Neural cell (in vitro differentiated cells): ENCODE results near the gene PF4V1. TPM values are rescaled to one million over a fixed set of nuclear protein-coding genes. Genes with fewer than 3 reads are reported as not detected.

Experiments used
- H2AFZ ChIP-seq: fragments of 200-600, 300-800 bp; sonication (generic), shearing (Covaris generic); 2 replicates; pipeline ENCODE4 v1.6.0; 2014; ENCODE audit warnings: low read depth, mild to moderate bottlenecking, antibody characterized with exemption, low read length, moderate library complexity
- H3F3A ChIP-seq: fragments of 200-600 bp; shearing (Covaris generic); 2 replicates; pipeline ENCODE4 v1.6.1; 2016; ENCODE audit warnings: mild to moderate bottlenecking, moderate library complexity, mixed read lengths, antibody characterized with exemption, low read length; ENCODE audit not compliant: insufficient read depth, poor library complexity, severe bottlenecking
- H3K27ac ChIP-seq: fragments of 200-600, 300-800 bp; sonication (generic), shearing (Covaris generic); 2 replicates; pipeline ENCODE4 v1.5.1; 2014; ENCODE audit warnings: mild to moderate bottlenecking, low read length, moderate library complexity
- H3K27me3 ChIP-seq: fragments of 300-800, 200-600 bp; sonication (generic), shearing (Covaris generic); 2 replicates; pipeline ENCODE4 v1.6.0; 2014; ENCODE audit warnings: mild to moderate bottlenecking, low read depth, low read length, moderate library complexity; ENCODE audit not compliant: insufficient read depth
- H3K36me3 ChIP-seq: fragments of 300-800, 200-600 bp; sonication (generic), shearing (Covaris generic); 2 replicates; pipeline ENCODE4 v1.5.1; 2014; ENCODE audit warnings: mild to moderate bottlenecking, antibody characterized with exemption, low read length, moderate library complexity; ENCODE audit not compliant: insufficient read depth
- H3K4me2 ChIP-seq: fragments of 300-800, 200-600 bp; sonication (generic), shearing (Covaris generic); 2 replicates; pipeline ENCODE4 v1.6.0; 2014; ENCODE audit warnings: mild to moderate bottlenecking, low read length
- H3K4me3 ChIP-seq: fragments of 300-800, 200-600 bp; sonication (generic), shearing (Covaris generic); 2 replicates; pipeline ENCODE4 v1.5.1; 2014; ENCODE audit warnings: mild to moderate bottlenecking, low read length, moderate library complexity
- H3K79me2 ChIP-seq: fragments of 200-600 bp; shearing (Covaris generic); replicated peaks from 2 replicates; pipeline ENCODE4 v1.6.0; 2014; ENCODE audit warnings: mild to moderate bottlenecking, low read length, moderate library complexity; ENCODE audit not compliant: insufficient read depth
- H3K9ac ChIP-seq: fragments of 300-800, 200-600 bp; sonication (generic), shearing (Covaris generic); 2 replicates; pipeline ENCODE4 v1.6.1; 2016; ENCODE audit warnings: mild to moderate bottlenecking, low read length, mixed read lengths
- H3K9me2 ChIP-seq: fragments of 200-600 bp; shearing (Covaris generic); 2 replicates; pipeline ENCODE4 v1.6.1; 2016; ENCODE audit warnings: mild to moderate bottlenecking, low read length, mixed read lengths; ENCODE audit not compliant: insufficient read depth
- H3K9me3 ChIP-seq: fragments of 200-600, 300-800 bp; sonication (generic), shearing (Covaris generic); 2 replicates; pipeline ENCODE4 v1.6.1; 2016; ENCODE audit warnings: mild to moderate bottlenecking, mixed run types, low read length, moderate library complexity, mixed read lengths
- H4K20me1 ChIP-seq: fragments of 200-600 bp; shearing (Covaris generic); 2 replicates; pipeline ENCODE4 v1.6.1; 2016; ENCODE audit warnings: mild to moderate bottlenecking, mixed run types; ENCODE audit not compliant: insufficient read depth
- EP300 ChIP-seq: fragments of 450-650 bp; conservative IDR thresholded peaks from 2 replicates; pipeline ENCODE4 v1.6.1; 2014; ENCODE audit warnings: antibody characterized with exemption, mild to moderate bottlenecking, moderate library complexity; ENCODE audit not compliant: poor library complexity, severe bottlenecking
- EZH2 ChIP-seq: fragments of 200-600, 300-800 bp; shearing (Covaris generic), sonication (generic); IDR thresholded peaks from 2 replicates; pipeline ENCODE4 v1.6.1; 2014; ENCODE audit warnings: antibody characterized with exemption, low read length, borderline replicate concordance, mild to moderate bottlenecking; ENCODE audit not compliant: insufficient read depth, poor library complexity, severe bottlenecking
- MXI1 ChIP-seq: fragments of 450-650 bp; conservative IDR thresholded peaks from 2 replicates; pipeline ENCODE4 v1.6.1; 2014; ENCODE audit warnings: antibody characterized with exemption, mild to moderate bottlenecking; ENCODE audit not compliant: poor library complexity, severe bottlenecking
- POLR2AphosphoS5 ChIP-seq: IDR thresholded peaks from 2 replicates; pipeline ENCODE4 v1.6.1; 2012
- RAD21 ChIP-seq: fragments of 450-650 bp; conservative IDR thresholded peaks from 2 replicates; pipeline ENCODE4 v1.6.1; 2014; ENCODE audit warnings: antibody characterized with exemption, mild to moderate bottlenecking, moderate library complexity
- REST ChIP-seq: IDR thresholded peaks from 2 replicates; pipeline ENCODE4 v1.6.1; 2012; ENCODE audit warnings: borderline replicate concordance
- SMC3 ChIP-seq: fragments of 450-650 bp; conservative IDR thresholded peaks from 2 replicates; pipeline ENCODE4 v1.6.1; 2014; ENCODE audit warnings: antibody characterized with exemption, mild to moderate bottlenecking, moderate library complexity; ENCODE audit not compliant: poor library complexity
- TAF1 ChIP-seq: IDR thresholded peaks from 2 replicates; pipeline ENCODE4 v1.6.1; 2012; ENCODE audit warnings: low read depth
- polyA plus RNA-seq: library from polyadenylated mRNA; depleted of rRNA; stranded (reverse); fragments of >200 nt; gene quantifications from 2 replicates; pipeline ENCODE4 v1.2.3, GENCODE V29; 2014
- TF ChIP-seq, protein P1 (sequence below): fragments of 450-650 bp; IDR thresholded peaks from 2 replicates; pipeline ENCODE4 v1.5.1; 2014; ENCODE audit warnings: antibody characterized with exemption, mild to moderate bottlenecking, moderate library complexity; ENCODE audit not compliant: poor library complexity, severe bottlenecking

The PF4V1 gene
- polyA plus RNA-seq, 1 donor from 2014 or later, result not detected

DNA sequence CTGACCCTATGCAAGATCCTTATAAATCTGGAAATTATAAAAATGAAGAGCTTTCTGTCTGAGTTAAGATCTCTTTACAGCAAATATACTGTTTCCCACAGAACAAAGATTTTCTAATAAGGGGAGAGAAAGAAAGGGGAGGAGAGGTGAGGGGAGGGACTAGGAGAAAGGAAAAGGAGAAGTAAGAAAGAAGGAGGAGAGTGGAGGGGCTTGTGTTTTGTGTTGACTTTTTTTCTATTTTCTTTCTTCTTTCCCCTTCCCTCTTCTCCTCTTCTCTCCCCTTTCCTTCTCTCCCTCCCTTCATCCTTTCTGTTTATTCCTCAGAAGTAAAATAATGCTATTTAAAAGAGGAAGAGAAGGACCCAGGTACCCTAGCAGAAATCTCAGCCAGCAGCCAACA is 10.4 kb upstream of the PF4V1 start:
- no peaks in the 10 kb centered on the region for H4K20me1 ChIP-seq
- no peaks in the 10 kb centered on the region for H3K79me2 ChIP-seq
- no peaks in the 10 kb centered on the region for H3K9me3 ChIP-seq
- no peak overlapping the region for H3K4me3 ChIP-seq
- no peaks in the 10 kb centered on the region for H3F3A ChIP-seq
- no peak overlapping the region for H3K4me2 ChIP-seq
- no peak overlapping the region for H3K27ac ChIP-seq
- no peaks in the 10 kb centered on the region for H3K36me3 ChIP-seq
- H2AFZ ChIP-seq, result no peak overlapping the region
- no peaks in the 10 kb centered on the region for H3K9me2 ChIP-seq
- H3K27me3 ChIP-seq, result peaks cover under 1% of the 10 kb centered on the region
- TF ChIP-seq EZH2 (no peak), REST (no peak), EP300 (no peak), MXI1 (no peak), SMC3 (no peak), POLR2AphosphoS5 (no peak), TAF1 (no peak), RAD21 (no peak)
- TF ChIP-seq, protein P1, sequence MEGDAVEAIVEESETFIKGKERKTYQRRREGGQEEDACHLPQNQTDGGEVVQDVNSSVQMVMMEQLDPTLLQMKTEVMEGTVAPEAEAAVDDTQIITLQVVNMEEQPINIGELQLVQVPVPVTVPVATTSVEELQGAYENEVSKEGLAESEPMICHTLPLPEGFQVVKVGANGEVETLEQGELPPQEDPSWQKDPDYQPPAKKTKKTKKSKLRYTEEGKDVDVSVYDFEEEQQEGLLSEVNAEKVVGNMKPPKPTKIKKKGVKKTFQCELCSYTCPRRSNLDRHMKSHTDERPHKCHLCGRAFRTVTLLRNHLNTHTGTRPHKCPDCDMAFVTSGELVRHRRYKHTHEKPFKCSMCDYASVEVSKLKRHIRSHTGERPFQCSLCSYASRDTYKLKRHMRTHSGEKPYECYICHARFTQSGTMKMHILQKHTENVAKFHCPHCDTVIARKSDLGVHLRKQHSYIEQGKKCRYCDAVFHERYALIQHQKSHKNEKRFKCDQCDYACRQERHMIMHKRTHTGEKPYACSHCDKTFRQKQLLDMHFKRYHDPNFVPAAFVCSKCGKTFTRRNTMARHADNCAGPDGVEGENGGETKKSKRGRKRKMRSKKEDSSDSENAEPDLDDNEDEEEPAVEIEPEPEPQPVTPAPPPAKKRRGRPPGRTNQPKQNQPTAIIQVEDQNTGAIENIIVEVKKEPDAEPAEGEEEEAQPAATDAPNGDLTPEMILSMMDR, result no peak
- H3K9ac ChIP-seq, result no peak overlapping the region

DNA sequence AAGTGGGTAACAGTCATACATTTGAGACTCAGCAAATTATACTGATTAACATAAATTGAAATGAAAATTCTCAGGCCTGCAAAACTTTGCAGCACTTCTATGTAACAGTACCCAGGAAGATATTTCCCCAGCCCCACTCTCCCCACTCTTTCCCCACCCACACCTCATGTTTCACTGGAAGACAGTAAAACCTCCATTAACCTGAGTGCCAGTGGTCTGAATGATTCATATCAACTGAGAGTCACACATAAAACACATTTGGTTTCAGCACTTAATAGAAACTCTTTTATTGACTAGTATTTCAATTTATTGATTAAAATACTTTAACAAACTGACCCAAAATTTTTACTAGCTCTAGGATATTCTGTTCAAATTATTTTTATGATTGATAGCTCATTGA is 9.7 kb upstream of the PF4V1 start:
- Histone ChIP-seq H3K27me3 (no peaks in the 10 kb centered on the region), H3K4me2 (no peak overlapping the region), H4K20me1 (no peaks in the 10 kb centered on the region), H3K4me3 (no peak overlapping the region), H3F3A (no peaks in the 10 kb centered on the region), H3K36me3 (no peaks in the 10 kb centered on the region), H3K9me3 (no peaks in the 10 kb centered on the region), H3K9ac (no peak overlapping the region), H3K9me2 (no peaks in the 10 kb centered on the region), H3K79me2 (no peaks in the 10 kb centered on the region), H2AFZ (no peak overlapping the region), H3K27ac (no peak overlapping the region)
- TF ChIP-seq, protein P1, result no peak
- TF ChIP-seq TAF1, result no peak
- TF ChIP-seq REST, result no peak
- no peak for TF ChIP-seq EZH2
- TF ChIP-seq RAD21, result no peak
- TF ChIP-seq EP300, result no peak
- no peak for TF ChIP-seq MXI1
- no peak for TF ChIP-seq POLR2AphosphoS5
- no peak for TF ChIP-seq SMC3
